ENCODE measurements around the gene OPA1. TPM values are rescaled to one million over a fixed set of nuclear protein-coding genes. Genes with fewer than 3 reads are reported as not detected.

The OPA1 gene
- total RNA-seq, 2 donors from 2014 or later: 81.7 to 116 TPM

DNA sequence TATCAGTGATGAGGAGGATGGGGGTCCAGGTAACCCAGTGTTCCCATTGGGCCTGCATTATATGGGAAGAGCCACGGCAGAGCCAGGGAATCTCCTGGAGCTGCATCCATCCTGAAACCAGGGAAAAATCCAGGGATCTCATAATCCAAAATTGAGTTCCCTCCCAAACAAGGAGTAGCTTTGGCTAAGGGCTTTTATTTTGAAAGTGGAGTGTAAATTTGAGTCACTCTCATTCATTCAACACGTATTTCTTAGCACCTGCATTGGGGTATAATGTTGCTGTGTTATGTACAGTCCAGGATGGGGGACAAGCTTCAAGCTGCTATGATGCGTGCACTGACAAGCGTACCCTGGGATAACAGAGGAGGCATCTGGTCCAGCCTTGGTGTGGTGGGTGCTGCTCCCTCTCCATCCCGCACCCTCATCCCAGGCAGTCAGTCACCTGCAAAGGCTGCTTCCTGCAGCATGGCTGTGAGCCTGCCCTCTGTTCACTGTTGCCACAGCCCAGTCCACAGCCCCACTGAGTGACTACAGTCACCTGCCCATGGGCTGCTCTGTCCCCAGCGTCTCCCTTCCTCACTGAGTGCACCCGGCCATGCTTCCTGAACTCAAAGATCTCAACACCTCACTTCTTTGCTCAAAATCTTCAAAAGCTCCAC, 135.6 kb downstream of the OPA1 start:
- DNase-seq: no peak
- ATAC-seq: no peak
- intact Hi-C loops (cut with DNase I, micrococcal nuclease): no loop called here

- ATAC-seq: no peak
- intact Hi-C loops (cut with DNase I, micrococcal nuclease): no loop called here
- no peak for DNase-seq
Observed at GRCh38 chr3:193729088-193729465, 136.1 kb downstream of the OPA1 start.

DNA sequence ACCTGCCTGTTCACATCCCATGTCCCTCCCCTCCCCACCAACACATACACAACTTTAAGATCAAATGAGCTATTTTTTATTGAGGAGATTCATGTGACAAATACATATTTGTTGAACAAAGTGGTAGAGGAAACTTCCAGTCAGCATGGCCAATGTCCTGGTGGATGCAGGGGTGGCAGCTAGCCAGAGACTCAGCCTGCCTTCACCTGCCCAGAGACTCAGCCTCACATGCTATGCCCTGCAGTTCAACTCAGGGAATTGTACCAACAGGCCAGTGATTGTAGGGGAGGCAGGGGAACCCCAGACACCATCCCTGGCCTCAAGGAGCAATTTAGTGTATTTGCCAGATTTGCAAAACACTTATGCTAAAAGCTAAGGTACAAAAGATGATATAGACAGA, 136.6 kb downstream of the OPA1 start:
- intact Hi-C loops (cut with DNase I, micrococcal nuclease): no loop called here
- ATAC-seq: no peak
- no peak for DNase-seq

GRCh38 chr3:193730511-193730910, 137.5 kb downstream of the OPA1 start:
- intact Hi-C loops (cut with DNase I, micrococcal nuclease): no loop called here
- ATAC-seq (no peak), DNase-seq (no peak)

DNA sequence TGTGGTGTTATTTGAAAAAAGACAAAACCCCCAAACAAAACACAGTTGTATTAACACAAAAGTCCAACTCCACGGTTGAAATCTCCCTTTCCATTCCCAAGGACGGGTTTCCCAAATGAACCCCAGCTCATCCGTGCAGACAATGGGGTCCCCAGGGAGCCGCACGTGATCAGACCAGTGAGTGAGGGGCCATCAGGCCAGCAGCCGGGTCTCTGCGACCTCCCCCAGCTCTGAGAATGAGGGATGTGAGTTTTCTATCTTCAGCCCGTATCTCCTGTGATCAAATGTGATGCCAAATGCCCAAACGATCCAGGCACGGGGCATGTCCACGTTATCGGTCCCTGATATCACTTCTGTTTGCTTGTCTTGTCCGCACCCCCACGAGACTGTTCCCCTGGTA, 138.0 kb downstream of the OPA1 start:
- intact Hi-C loops (cut with DNase I, micrococcal nuclease): no loop called here
- DNase-seq (no peak), ATAC-seq (no peak)

GRCh38 chr3:193731656-193732055, 138.6 kb downstream of the OPA1 start:
- intact Hi-C loops (cut with DNase I, micrococcal nuclease): no loop called here
- DNase-seq (no peak), ATAC-seq (no peak)

- no peak for ATAC-seq
- no peak for DNase-seq
- intact Hi-C loops (cut with DNase I, micrococcal nuclease): no loop called here
Observed at GRCh38 chr3:193732391-193732790, 139.4 kb downstream of the OPA1 start.

DNA sequence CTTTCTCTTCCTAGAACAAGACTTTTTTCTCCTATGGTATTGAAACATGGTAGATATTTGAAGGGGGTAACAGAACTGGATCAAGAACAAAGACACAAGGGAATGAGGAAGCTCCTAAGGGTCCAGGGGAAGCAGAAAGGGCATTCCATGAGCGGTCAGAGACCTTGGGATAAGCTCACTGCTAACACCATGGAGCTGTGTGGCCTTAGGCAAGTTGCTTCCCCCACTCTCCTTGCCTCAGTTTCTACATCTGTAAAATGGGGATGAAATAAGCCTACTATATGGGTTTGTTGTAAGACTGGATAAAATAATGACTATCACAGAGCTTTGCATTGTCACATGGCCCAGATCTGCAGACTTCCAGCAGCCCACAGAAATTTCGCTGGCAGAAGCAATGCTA, 139.8 kb downstream of the OPA1 start:
- ATAC-seq: no peak
- DNase-seq: no peak
- intact Hi-C loops (cut with DNase I, micrococcal nuclease): no loop called here

DNA sequence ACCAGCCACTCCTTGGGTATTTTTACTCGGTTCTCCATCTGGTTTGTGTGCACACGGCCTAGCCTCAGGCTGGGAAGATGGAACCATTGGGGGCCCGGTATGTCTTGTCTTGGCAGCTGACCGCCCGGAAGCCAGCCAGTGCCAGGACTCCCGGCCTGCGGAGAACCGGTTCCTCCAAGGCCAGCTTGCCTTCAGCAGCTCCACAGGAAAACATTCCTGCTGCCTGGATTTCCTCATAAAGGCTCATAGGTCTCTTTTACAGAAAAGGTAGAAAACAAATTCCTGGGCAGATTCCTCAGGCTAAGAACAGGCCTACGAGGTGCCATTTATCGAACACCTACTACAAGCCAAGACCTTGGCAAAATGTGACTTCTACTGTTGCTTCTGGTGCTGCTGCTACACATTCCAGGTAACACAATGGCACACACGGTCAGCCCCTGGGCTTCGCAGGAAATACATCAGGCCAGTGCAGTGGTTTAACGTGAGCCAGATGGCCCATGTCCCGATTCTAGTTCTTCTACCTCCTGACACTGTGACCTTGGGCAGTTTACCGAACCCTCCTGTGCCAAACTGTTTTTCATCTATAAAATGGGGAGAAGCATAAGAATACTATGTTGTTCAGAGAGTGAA, 141.8 kb downstream of the OPA1 start:
- ATAC-seq (no peak), DNase-seq (no peak)
- intact Hi-C loops (cut with DNase I, micrococcal nuclease): no loop called here

- no peak for ATAC-seq
- intact Hi-C loops (cut with DNase I, micrococcal nuclease): no loop called here
- no peak for DNase-seq
Observed at GRCh38 chr3:193735850-193736249, 142.8 kb downstream of the OPA1 start.

DNA sequence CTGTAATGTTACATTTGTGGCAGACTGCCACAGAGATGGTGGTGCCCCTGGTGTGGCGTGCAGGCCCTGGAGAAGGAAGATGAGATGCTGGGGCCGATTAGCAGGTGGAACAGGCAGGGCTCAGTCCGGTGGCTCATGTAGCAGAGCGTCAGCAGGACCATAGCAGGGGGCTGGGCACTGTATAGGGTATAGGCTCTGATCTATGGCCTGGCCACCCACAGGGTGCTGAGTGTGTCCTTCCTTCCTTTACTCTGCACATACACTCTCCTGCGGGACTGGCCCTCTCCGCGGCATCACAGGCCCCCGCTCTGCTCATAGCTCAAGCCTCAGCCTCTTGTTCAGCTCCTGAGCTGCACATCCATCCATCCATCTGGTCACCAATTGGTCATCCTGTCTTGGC, 143.6 kb downstream of the OPA1 start:
- DNase-seq: no peak
- no peak for ATAC-seq
- intact Hi-C loops (cut with DNase I, micrococcal nuclease): no loop called here

DNA sequence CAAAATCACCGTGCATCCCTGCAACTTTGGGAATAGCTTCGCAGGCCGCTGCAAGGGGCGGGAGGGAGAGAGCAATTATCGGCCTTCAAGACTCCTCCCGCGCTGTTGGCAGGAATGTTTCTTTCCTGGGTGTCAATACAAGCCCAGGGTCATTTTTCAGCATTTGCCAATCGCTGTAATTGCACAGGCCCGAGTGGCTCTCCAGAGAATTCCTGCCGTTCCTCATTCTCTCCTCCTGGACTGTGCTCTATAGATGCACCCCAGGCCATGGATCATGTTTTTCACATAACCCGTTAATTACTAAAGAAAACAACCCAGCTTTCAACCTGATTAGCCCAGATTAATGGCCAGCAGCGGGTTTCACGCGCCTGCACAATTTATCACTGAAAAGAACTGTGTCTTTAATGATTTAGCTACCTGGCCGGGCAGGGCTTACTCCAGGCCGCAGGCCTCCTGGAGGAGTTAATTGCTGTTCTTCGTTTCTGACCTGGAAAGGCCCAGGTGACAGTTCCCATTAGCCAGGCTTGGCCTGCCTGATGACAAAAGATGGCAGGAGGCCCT, 144.3 kb downstream of the OPA1 start:
- ATAC-seq (no peak), DNase-seq (no peak)
- intact Hi-C loops (cut with DNase I, micrococcal nuclease): no loop called here

- ATAC-seq (no peak), DNase-seq (no peak)
- intact Hi-C loops (cut with DNase I, micrococcal nuclease): no loop called here
Observed at GRCh38 chr3:193742628-193743027, 149.6 kb downstream of the OPA1 start.

DNA sequence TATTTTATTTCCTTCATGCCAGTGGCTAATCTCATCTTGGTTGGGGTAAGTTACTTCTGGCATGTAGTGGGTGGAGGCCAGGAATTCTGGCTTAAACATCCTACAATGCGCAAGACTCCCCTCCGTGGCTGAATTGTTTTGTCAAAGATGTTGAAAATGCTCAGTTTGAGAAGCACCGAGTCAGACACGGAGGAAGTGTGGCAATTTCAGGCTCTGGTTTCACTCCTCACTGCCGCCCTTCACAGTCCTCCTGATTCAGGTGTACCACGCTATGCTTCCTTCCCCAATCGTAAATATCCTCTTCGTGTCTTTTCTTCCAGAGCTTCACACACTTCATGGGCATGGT, 150.7 kb downstream of the OPA1 start:
- intact Hi-C loops (cut with DNase I, micrococcal nuclease): no loop called here
- ATAC-seq (peak; percentile 65), DNase-seq (peak in 1 of 2 donors; percentile 12)

GRCh38 chr3:193744048-193744821, 151.2 kb downstream of the OPA1 start:
- DNase-seq (peak in 1 of 2 donors; percentile 11), ATAC-seq (peak; percentile 96)
- intact Hi-C loops (cut with DNase I, micrococcal nuclease): no loop called here

GRCh38 chr3:193744822-193745684, 152.0 kb downstream of the OPA1 start:
- no peak for ATAC-seq

GRCh38 chr3:193746832-193747231, 153.8 kb downstream of the OPA1 start:
- ATAC-seq (no peak), DNase-seq (no peak)
- intact Hi-C loops (cut with DNase I, micrococcal nuclease): no loop called here

More at GRCh38 chr3:193744822-193745684, 152.0 kb downstream of the OPA1 start:
- DNase-seq: no peak
- intact Hi-C loops (cut with DNase I, micrococcal nuclease): no loop called here
